ENCODE measurements around the gene TNFAIP8. TPM values are rescaled to one million over a fixed set of nuclear protein-coding genes. Genes with fewer than 3 reads are reported as not detected.

Gene TNFAIP8
- total RNA-seq, 2 donors from 2014 or later, result 5.6 to 8.9 TPM

- TF ChIP-seq CTCF (IDR thresholded peaks at IDR 0.05), result no peak
- no peak for DNase-seq (ENCODE audit: low spot score)
- H3K36me3 ChIP-seq, result no peaks in the 10 kb centered on the region
- H3K4me3 ChIP-seq, result no peak overlapping the region
- no peak overlapping the region for H3K27ac ChIP-seq
- no peaks in the 10 kb centered on the region for H3K27me3 ChIP-seq
- no peaks in the 10 kb centered on the region for H3K9me3 ChIP-seq
- peaks cover 0 to 18% of the 10 kb centered on the region in 2 donors for H3K4me1 ChIP-seq
Observed at GRCh38 chr5:119385536-119386128, 29.8 kb downstream of the TNFAIP8 start.

- peaks cover 0 to 18% of the 10 kb centered on the region in 2 donors for H3K4me1 ChIP-seq
- H3K9me3 ChIP-seq, result no peaks in the 10 kb centered on the region
- peak overlapping the region; percentile 23 to 25 for H3K27ac ChIP-seq
- no peak for TF ChIP-seq CTCF (IDR thresholded peaks at IDR 0.05)
- H3K4me3 ChIP-seq, result no peak overlapping the region
- no peaks in the 10 kb centered on the region for H3K27me3 ChIP-seq
- H3K36me3 ChIP-seq, result no peaks in the 10 kb centered on the region
- peak; percentile 67 for DNase-seq (ENCODE audit: low spot score)
Observed at GRCh38 chr5:119386596-119387344, 31.0 kb downstream of the TNFAIP8 start.

DNA sequence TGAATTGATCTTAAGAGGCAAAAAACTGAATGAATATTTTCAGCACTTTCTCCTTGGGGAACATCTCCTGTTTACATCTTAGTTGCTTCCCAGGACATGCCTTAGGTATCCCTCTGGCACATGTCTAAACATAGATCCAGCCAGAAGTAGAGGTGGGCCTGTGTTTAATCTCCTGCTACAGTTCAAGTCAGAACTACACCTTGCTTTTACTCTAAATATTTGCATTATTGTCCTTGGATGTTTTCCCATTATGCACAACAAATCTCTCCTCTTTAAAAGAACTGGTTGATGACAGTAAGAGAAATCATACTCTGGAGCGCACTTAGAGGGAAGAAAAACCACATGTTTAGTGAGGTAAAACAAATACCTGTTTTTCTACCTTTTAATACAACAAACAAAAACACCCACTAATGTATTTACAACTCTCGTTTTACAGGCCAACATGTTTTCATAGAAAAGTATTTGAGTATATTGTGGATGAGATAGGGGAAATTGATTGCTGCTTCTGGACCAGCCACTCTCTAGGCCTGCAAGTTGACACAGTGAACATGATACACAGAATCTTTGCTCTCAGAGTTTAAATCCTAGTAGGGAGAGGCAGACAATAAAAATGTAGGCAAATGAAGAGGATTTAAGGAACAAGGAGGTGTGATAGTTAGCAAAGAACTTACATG, 32.3 kb downstream of the TNFAIP8 start:
- TF ChIP-seq CTCF (IDR thresholded peaks at IDR 0.05), result no peak
- H3K27me3 ChIP-seq, result no peaks in the 10 kb centered on the region
- H3K9me3 ChIP-seq, result no peaks in the 10 kb centered on the region
- no peak overlapping the region for H3K4me3 ChIP-seq
- H3K4me1 ChIP-seq, result peaks cover 0 to 18% of the 10 kb centered on the region in 2 donors
- no peak for DNase-seq (ENCODE audit: low spot score)
- H3K27ac ChIP-seq, result no peak overlapping the region
- no peaks in the 10 kb centered on the region for H3K36me3 ChIP-seq

- Histone ChIP-seq H3K4me1 (peaks cover 0 to 18% of the 10 kb centered on the region in 2 donors), H3K4me3 (no peak overlapping the region), H3K27ac (no peak overlapping the region), H3K36me3 (no peaks in the 10 kb centered on the region), H3K9me3 (no peaks in the 10 kb centered on the region), H3K27me3 (no peaks in the 10 kb centered on the region)
- no peak for TF ChIP-seq CTCF (IDR thresholded peaks at IDR 0.05)
- no peak for DNase-seq (ENCODE audit: low spot score)
Observed at GRCh38 chr5:119388619-119389190, 32.9 kb downstream of the TNFAIP8 start.

DNA sequence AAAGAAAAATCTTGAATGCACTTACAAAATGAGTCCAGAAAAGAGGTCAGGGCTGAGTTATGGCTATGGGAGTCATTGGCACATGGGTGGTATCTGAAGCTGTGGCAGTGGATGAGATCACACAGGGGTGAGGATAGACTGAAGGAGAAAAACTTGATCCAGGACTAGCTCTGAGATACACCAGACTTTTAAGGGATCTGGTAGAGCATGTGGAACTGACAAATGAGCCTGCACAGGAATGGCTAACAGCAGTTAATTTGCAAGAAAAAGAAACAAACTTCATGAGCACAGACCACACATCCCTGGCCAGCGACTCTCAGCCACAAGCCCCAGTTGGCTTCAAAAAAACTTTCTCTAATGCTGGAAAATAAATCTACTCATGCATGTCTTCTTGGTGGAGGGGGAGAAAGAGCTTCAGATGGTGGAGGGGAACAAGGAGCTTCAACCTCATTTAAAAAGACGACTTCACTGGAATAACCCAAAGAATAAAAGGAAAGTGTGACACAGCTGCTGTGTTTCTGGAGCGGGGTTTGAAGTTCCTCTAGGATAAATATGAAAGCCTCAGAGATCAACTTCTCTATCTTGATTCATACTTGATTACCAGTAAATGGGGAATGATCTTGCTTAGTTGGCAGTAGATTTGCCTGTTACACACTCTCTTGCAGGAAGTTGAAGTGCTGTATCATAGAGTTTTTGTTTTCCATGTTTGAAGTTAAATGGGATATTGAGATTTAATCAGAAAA, 33.6 kb downstream of the TNFAIP8 start:
- Histone ChIP-seq H3K27me3 (no peaks in the 10 kb centered on the region), H3K4me3 (peak overlapping the region in 1 of 2 donors; percentile 2), H3K4me1 (peaks cover 0 to 18% of the 10 kb centered on the region in 2 donors), H3K27ac (peak overlapping the region in 1 of 2 donors; percentile 13), H3K36me3 (no peaks in the 10 kb centered on the region), H3K9me3 (no peaks in the 10 kb centered on the region)
- TF ChIP-seq CTCF (IDR thresholded peaks at IDR 0.05), result no peak
- DNase-seq (ENCODE audit: low spot score), result no peak
